Keratinocyte (primary cell): Measurements from ENCODE around the gene OTOR.

ENCODE experiments used
- CTCF ChIP-seq, 3 experiments: IDR thresholded peaks in 1 of 3; conservative IDR thresholded peaks in 1 of 3; optimal IDR thresholded peaks in 1 of 3; 2 replicates in 2 of 3; 3 replicates in 1 of 3; pipeline versions ENCODE3 to v1.5.1; 2011; ENCODE audit warnings: low read length in 3 of 3, mild to moderate bottlenecking in 3 of 3, moderate library complexity in 2 of 3, control low read depth in 1 of 3, inconsistent platforms in 1 of 3; ENCODE audit not compliant: insufficient read depth in 2 of 3; ENCODE audit errors: extremely low read depth in 1 of 3
- EZH2 ChIP-seq: IDR thresholded peaks from one replicate; pipeline ENCODE4 v1.6.1; 2012; ENCODE audit warnings: inconsistent platforms, mild to moderate bottlenecking, low read length, moderate library complexity

GRCh38 chr20:16729565-16730460 lies 18.3 kb upstream of the OTOR start, which contains the start of gene SNRPB2:
- no peak for TF ChIP-seq CTCF (optimal IDR thresholded peaks at IDR 0.05 in 1 of 3, IDR thresholded peaks at IDR 0.05 in 1 of 3, conservative IDR thresholded peaks at IDR 0.05 in 1 of 3; ENCODE audit: extremely low read depth in 1 of 3, insufficient read depth in 2 of 3, low read length in 3 of 3)
- no peak for TF ChIP-seq EZH2
